ENCODE measurements around the gene EPHB6.

DNA sequence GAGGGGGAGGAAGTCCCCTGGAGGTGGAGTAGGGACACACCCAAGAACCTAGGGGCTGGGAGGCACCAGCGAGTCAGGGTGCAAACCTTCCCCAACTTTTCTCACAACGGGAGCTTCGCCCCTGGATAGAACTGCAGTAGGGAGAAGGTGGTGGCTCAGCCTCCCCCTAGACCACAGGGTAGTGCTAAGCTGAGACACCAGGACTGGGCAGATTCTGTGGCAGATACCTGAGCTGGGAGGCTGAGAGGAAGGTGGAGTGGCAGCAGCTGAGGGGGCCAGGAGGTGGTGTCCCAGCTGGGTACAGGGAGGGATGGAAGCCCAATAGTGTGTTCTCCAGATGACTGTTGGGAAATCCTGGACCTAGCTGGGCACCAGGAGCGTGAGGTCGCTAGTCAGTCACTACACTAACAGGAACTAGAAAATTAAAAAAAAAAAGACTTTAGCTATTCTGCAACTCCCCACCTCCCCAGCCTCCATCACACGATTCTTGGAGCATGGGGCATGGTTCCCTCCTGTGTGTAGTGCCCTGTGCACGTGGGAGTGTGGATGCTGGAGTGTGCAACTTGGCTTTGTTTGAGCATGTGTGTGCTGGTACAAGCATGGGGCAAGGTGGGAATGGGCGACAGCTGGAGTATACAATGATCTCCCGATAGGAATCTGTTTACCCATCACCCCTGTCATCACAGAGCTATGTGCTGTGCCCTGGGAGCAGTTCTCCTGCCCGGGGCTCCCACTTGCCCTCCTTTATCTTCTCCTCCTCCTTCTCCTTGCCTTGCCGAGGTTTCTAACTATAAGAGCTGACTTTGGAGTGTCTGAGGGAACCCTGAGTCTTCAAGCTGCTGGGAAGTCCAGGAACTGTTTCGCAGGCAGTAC is 39.5 kb downstream of the EPHB6 start:
- TF ChIP-seq CTCF (IDR thresholded peaks at IDR 0.05; ENCODE audit: low read length) (no peak), EZH2 (IDR thresholded peaks at IDR 0.05; ENCODE audit: borderline replicate concordance, low read length) (no peak)

Data from OCI-LY1 (cell line).